IPS DF 4.7 (cell line): ENCODE data around the gene SPNS3.

Experiments used
- DNase-seq: peaks from one replicate; pipeline ENCODE4 v3.0.0-alpha.2; 2013; ENCODE audit warnings: low spot score; ENCODE audit errors: extremely low read depth

The SPNS3 gene

DNA sequence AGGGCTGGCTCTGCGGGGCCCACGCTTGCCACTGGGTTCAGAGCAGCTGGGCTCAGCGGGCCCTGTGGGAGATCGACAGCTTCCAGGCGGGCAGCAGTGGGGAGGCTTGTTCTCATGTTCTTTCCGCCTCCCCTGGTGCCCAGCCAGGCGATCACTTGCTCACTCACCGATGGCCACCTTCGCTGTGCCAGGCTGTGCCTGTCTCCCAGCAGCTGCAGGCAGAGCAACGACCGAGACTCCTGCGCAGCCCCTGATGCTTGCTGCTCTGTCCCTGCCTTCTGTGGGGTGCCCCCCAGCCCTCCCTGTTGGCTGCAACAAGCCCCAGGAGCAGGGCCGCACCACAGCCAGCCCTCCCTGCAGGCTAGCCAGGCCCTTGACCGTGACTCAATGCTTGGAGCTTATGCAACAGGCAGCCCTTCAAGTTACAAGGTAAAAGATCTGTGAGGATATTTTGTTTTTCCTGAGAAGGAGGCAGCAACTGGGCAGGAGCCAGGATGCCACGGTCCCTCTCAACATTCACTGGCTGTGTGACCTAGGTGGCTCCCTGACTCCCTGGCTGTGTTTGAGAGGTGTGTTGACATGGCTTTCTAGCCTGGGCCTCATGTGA is 55.4 kb downstream of the SPNS3 start:
- no peak for DNase-seq

DNA sequence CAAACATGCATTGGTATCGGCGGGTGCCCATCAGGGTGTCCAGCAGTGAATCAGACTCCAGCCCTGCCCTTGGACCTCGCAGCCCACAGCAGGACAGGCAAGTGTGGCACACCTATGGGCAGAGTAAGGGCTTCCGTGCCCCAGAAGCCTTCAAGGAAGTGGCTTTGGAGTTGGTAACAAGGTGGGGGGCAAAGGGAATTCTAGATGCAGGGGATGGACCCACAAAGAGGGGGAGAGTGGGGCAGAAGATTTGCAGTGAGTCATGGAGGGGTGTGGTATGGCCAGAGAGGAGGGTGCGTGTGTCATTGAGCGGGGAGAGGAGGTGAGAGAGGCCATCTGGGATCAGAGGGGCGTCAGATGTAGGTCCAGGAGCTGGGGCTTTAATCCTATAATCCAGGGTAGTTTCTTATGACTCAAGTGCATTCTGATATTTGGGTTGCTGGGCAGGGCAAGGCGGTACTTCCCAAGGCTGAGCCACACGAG is 56.4 kb downstream of the SPNS3 start:
- DNase-seq: no peak

DNA sequence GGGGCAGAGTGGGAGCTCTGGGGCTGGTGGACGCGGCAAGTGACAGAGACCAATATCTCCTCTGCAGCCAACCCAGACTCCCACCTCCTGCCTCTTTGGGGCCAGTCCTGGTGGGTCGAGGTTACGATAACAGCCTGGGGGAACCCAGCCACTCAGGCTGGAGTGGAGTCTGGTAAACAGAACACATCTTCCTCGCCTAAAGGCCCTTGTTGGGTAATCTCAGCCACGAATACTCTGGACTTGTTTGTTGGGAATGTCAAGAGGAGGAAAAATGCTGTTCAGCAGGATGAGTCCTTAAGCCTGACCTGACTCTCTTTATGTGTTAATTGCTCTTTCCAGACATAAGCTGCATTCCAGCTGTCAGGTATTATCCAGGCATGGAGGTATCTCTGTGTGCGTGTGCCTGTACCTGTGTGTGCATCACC is 56.9 kb downstream of the SPNS3 start:
- DNase-seq: no peak

DNA sequence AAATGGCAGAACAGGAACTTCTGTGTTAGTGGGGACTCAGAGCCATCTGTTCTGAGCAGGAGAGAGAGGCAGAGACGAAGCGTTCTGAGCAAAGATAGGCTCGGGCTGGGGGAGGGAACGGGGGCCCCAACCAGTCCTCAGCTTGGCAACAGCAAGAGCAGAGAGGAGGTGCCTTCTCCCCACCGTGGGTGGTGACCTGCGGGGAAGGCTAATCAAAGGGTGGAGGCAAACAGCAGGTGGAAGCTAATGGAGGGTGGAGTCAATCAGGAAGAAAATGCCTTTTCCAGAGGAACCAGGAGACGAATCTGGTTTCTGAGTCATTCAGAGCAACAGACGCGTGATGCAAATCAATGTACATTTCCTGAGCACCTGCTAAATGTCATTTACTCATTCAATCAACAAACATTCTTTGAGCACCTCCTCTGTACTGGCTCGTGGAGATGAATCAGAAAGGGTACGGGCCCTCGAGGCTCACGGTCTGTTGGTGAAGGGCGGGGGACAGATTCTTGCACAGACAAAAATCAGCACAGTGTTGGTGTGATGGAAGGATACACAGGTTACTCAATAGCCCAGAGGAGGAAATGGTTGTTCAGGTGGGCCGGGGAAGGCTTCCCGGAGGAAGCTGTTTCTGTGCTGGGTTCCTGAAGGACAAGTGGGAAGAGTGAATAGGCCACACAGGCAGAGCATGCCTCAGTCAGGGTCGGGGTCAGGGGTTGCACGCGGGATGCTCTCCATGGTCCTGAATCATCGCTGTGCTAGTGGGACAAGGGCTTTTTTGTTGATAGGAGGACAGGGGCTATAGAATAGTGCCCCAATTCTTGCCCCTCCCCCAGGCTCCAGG is 59.2 kb downstream of the SPNS3 start:
- peak; percentile 58 for DNase-seq

DNA sequence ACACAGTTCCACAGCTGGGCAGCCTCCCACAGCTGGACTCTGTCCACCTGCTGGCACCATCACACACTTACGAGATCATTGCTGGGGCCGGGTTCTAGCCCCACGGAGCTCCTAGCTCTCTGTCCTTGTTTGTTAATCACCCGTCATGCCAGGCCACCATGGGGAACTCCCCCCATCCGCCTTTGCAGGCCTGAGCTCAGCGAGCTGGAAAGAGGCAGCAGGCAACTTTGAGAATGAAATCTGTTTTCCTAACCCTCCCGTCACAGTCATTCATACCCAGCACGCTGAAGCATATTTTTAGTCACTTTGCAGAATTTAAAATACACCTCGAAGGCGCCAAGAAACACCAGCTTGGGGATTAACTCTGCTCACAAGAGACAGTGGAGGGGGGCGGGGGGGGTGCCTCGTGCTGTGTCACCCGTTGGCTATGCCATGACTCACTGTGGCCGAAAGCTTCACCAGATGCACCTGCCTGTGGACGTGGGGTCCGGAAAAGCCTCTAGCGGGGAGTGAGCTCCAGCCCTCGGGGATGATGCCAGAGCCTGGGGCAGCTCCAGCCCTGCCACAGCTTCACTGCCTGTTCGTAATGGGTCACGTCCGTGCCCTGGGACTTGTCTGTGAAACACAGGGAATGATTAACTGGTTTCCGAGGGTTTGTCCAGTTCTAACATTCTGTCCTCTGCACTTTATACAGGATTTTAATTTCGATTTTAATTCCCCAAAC is 63.5 kb downstream of the SPNS3 start:
- DNase-seq: no peak

DNA sequence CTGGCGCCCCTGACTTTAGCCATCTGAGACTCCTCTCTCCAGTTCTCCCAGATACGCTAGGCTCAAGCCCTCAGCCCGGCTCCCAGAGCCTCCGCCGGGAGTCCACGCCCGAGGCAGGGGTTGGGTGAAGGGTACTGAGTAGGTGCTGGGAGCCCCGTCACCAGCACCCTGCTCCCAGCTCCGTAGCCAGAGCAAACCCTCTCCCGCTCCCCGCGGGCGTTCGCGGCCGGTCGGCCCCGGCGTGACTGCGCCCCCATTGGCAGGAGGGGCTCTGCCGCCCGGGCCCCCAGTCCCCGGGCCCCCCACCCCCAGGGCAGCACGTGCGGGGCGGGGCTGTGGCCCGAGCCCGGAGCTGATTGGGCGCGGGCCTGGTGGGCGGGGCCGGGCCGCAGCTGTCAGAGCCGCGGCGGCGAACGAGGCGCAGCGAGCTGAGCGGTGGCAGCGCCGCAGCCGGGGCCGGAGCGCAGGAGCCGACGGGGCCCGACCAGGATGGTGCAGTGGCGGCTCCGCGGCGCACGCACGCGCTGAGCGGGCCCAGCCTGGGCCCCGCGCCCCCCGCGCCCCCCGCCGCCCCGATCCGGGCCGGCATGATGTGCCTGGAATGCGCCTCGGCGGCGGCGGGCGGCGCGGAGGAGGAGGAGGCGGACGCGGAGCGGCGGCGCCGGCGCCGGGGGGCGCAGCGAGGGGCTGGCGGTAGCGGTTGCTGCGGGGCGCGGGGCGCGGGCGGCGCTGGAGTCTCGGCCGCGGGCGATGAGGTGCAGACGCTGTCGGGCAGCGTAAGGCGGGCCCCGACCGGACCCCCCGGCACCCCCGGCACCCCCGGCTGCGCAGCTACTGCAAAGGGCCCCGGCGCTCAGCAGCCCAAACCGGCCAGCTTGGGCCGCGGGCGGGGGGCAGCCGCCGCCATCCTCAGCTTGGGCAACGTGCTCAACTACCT is 65.0 kb downstream of the SPNS3 start, which contains the start of gene SPNS2:
TSS of gene SPNS2 (plus strand) at position 421 of the 937 bp plus-strand sequence. CDS start at position 588, 167 bp downstream.
- no peak for DNase-seq

DNA sequence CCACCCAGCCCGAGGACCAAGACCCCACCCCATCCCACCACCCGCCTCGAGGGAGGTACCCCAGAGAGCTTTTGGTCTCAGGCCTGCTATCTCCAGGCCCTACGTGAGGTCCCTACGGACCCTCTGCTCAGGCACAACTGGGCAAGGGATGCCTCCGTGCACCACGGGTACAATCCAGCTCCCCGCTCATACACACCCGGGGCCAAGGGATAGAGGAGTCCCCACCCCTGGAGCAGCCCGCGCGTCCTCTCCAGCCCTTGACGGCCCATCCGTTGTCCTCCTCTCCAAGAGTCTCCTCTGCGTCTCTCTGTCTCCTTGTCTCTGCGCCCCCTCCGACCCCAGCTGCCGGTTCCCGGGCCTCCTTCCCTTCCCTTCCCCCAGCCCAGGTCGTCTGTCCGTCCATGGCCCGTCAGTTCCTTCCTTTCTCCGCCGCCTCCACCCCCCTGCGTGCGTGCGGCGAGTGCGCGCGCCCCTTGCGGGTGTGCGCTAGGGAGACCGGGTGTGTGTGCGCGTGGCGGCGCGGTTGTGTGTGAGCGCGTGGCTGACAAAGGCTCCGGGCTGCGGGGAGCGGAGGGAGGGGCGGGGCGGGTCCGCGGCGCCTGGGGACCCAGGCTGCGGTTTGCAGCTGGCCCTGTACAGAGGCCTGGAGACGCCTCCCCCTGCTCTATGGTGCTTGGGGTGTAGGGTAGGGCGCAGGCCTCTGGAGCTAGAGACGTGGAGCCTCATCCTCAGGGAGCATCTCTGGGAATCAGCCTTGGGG is 65.9 kb downstream of the SPNS3 start:
- DNase-seq: no peak

DNA sequence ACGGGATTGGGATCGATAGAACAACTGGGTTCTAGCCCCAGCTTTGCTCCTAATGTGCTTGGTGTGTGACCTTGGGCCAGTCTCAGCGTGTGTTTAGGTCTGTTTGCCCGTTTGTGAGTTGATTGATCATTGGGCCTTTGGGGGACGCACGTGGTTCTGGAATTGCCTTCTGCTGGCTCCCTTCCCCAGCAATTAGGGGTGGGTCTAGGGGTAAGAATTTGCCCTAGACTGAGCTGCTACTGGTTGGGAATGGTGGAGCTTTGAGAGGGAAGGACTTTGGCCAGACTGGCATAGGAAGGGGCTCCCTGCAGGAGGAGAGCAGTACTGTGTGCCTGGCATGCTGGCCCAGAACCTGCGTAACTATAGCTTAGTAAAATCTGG is 66.4 kb downstream of the SPNS3 start:
- DNase-seq: no peak

DNA sequence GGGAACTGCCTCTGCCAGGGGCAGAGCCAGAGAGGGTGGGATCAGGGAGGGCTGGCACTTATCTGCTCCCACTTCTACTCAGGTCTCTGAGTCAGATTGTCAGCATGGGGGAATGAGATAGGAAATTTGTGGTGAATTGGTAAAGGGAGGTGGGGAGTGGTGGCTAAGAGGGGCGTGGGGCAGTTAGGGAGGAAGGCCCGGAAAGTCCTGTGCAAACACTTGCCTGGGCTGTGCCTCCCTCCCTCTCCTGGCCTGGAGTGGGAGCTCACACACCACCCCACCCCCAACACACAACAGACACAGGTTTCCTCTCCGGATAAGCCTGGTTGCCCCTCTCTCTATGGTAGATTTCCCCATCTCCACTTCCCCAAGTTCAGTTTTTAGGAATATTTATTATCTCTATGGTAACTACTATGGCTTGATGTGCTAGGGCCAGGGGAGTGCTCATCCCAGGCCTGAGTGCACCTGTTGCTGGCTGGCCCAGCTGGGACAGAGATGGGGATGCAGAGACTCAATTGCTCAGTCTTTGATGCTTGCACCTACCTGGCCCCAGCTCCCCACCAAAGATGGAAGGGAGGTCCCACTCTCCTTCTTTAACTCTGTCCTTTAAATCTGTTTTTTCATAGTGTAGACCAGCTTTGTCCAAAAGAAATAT is 67.7 kb downstream of the SPNS3 start:
- no peak for DNase-seq

DNA sequence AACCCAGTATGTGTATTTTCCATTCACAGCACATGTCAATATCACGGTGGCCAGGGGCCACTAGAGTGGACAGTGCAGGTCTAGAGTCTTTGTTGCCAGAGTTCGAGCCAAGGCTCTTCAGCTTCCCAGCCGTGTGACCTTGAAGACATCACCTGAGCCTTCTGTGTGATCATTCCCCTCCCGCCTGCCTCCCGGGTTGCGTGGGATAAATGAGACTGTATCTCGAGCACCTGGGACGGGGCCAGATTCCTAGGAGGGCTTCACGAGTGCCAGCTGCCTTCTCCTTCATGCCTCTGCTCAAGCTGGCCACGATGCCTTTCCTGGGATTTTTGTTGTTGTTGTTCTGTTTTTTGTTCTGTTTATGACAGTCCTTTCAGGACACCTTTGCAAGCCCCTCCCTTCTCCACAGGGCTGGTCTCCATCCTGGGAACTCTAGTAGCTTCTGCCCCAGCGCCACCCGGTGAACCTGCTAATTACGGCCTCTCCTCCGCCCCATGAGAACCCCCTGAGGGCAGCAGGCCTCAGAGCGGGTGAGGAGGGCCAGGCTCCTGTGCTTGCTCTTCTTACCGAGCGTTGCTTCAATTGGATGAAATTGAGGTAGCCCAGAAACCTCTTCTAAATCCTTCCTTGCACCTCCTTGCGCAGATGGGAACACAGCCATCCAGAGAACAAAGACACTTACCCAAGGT is 68.9 kb downstream of the SPNS3 start:
- DNase-seq: no peak

DNA sequence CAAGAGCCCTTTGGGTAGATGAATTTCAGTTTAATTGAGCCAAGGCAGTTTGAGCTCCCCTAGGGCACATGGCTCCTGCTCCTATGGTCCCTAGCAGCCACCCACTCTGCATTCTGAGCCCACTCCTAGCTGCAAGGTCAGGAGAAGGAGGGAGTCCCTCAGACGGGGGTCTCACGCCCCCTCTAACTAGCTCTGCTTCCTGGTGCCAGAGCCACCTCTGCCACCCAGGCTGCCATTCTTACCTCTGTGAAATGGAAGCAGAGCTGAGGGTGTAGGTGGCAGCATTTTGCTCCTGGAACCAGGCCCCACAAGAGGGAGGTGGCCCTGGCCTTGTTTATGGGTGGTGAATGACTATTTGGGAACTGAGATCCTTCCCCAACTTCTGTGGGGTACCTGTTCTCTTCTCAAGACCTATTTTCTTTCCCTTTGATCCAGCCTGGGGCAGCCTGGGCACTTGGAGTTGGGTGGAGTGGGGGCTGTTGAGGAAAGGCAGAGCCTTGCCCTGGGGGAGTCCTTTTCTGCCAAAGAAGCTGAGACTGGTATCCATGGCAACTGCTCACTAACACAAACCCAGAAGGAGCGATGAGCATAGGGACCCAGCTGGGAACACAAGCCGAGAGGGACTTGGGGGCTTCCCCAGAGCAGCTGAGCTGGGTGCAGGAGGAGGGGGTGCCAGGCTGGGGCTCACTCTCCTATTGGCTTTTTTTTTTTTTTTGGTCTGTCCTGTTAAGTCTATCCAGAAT is 69.7 kb downstream of the SPNS3 start:
- DNase-seq: no peak

DNA sequence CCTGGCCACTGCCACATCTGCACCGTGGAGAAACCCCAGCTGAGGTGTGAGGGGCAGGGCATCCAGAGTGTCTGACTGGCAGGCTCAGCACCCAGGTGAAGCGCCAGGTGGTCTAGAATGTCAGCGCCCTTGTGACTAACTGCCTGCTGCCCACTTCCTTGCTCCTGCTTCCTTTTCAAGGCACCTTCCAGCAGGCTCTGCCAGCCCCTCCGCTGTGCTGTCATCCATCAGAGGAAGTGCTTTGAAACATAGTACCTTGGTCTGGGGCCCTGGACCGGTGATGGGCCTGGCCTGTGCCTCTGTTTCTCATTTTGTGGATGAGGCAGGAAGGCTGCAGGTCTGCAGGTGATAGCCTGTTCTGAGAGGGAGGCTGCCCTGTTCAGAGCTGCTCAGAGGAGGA is 70.4 kb downstream of the SPNS3 start:
- DNase-seq: no peak

DNA sequence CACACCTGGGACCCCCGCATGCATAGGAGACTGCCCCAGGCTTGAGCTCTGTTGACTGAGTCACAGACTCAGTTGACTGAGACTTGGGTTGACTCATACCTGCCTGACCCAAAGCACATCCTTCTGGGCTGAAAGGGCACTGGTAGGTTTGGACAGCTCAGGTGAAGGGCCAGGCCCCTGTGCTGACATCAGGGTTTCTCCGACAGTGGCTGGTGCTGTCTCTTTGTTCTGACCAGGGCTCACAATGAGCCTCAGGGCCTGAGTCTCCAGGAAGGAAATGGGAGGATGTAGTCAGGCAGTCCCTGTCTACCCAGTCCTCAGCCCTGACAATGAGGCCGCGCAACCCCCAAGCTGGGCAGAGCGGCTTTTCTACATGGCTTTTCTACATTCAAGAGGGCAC is 71.4 kb downstream of the SPNS3 start:
- no peak for DNase-seq

DNA sequence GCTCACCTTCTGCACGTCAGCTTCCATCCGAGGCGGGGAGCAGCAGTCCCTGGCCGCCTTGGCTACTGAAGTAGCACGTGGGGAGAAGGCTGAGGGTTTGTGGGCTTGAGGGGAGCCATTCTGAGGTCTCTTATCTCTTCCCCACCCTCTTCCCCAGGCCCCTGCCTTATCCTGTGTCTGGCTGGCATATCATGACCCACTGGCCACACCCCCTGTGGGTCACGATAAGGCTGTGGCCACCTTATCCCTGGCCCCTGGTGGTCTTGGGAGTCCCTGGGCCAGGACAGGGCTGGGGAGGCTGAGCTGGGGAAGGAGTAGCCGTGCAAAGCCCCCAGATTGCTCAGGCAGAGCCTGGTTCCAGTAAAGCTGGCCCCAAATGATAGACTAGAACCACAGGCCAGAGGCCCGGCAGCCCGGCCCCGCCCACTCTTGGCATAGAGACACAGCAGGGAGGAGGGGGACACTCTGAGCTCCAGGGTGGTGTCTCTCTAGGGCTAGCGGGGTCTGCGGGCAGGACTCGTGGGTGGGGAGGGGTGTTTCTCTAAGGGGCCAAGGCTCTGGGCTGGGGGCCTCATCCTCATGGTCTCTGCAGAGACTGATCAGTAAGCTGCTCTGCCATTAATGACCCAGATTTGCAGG is 72.6 kb downstream of the SPNS3 start:
- DNase-seq: no peak

DNA sequence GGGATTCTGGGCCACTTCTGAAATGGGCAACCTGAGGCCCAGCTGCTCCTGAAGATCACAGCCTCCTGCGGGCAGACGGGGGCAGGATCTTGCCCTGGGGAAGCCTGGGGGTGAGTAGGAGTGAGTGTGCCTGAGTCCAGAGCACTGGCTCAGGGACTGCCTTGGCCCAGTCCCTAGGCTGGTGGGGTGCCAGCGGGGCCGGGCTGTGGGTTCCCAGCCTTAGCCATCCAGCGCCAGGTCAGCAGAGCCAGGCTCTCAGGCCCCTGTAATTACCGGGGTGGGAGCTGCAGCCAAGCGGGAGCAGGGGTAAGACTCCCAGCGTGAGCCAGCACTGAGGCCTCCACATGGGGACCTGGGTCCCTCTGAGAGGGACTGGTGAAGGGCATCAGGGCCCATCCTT is 73.2 kb downstream of the SPNS3 start:
- DNase-seq: no peak

DNA sequence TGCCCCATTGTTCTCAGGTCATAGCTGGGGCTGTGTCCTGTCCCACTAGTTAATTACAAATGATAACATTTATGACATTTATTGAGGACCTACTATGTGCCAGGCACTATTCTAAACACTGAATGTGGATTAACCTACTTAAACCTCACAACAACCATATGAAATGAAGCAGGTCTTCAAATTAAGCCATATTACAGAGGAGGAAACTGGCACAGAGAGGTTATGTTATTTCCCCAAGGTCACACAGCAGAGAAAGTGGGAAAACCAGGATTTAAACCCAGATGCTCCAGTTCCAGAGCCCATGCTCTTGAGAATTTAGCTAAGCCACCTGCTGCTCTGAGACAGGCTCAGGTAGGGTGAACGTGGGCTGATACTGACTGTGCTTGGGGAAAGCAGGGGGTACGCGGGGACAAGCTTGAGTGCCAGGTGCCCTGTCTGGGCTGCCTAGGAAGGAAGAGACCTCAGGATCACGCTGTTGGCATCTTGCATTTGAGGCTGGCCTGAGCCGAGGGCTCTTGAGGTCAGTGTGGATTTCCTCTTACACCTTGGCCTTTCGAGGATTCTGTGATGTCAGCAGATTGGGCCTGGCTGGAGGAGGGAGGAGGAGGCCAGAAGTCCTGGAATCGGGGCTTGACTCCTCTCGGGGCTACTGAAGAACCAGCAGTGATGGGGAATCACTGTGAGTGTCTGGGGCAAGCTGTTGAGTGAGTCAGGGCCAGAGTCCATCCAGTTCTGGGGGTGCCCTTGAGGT is 73.8 kb downstream of the SPNS3 start:
- DNase-seq: no peak

DNA sequence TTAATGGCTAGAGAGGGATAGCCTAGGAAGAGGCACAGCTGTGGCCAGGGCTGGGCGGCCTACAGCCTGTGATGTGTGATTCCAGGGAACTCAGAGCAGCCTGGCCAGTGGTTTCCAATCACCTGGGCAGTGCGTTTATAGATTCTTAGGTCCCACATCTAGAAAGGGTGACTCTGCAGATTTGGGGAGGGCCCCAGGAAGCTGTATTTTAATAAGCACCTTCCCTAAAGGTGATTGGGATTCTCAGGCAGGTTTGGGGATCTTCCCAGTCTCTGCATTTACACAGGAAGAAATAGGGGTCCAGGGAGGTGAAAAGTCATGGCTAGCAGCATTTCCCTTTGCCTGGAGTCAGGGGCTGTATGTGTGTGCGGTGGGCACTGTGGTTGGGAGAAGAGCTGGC is 74.5 kb downstream of the SPNS3 start:
- DNase-seq: no peak
